Endothelial cell (in vitro differentiated cells): ENCODE results near the gene HSPA14. TPM values are rescaled to one million over a fixed set of nuclear protein-coding genes. Genes with fewer than 3 reads are reported as not detected.
"Not testable (repeated sequence)": the region's sequence is repeated elsewhere in the genome, so short reads cannot be mapped to it uniquely, and the experiment has no call there.

ENCODE experiments used
- DNase-seq: peaks from one replicate; pipeline ENCODE4 v3.0.0; 2021; ENCODE audit warnings: low spot score
- H3K27ac Mint-ChIP-seq: one replicate; pipeline ENCODE4 v1.8.0; 2021; ENCODE audit warnings: mixed read lengths, inconsistent platforms; ENCODE audit not compliant: unreplicated experiment
- H3K27me3 Mint-ChIP-seq: one replicate; pipeline ENCODE4 v1.8.0; 2021; ENCODE audit warnings: mild to moderate bottlenecking, moderate library complexity, mixed read lengths, inconsistent platforms; ENCODE audit not compliant: unreplicated experiment
- H3K36me3 Mint-ChIP-seq: one replicate; pipeline ENCODE4 v1.8.0; 2021; ENCODE audit warnings: mild to moderate bottlenecking, low read depth, mixed read lengths, inconsistent platforms; ENCODE audit not compliant: unreplicated experiment
- H3K4me1 Mint-ChIP-seq: one replicate; pipeline ENCODE4 v1.8.0; 2021; ENCODE audit warnings: mild to moderate bottlenecking, mixed read lengths, inconsistent platforms; ENCODE audit not compliant: unreplicated experiment
- H3K4me3 Mint-ChIP-seq: one replicate; pipeline ENCODE4 v1.8.0; 2021; ENCODE audit warnings: mild to moderate bottlenecking, mixed read lengths, inconsistent platforms; ENCODE audit not compliant: unreplicated experiment
- H3K9me3 Mint-ChIP-seq: one replicate; pipeline ENCODE4 v1.8.0; 2021; ENCODE audit warnings: mixed read lengths, inconsistent platforms; ENCODE audit not compliant: unreplicated experiment
- total RNA-seq: library from RNA; stranded (reverse); fragmentation: NEBNext Ultra II Directional; extraction: Animal tissue kit (Norgen Biotek cat#: 25700); gene quantifications from one replicate; pipeline ENCODE4 v1.2.1, GENCODE V29; 2021; ENCODE audit not compliant: unreplicated experiment
- TF ChIP-seq, protein P1 (sequence below): fragments of 200-600 bp; sonication (generic); IDR thresholded peaks from one replicate; pipeline ENCODE4 v1.5.0; 2021; ENCODE audit warnings: antibody characterized with exemption; ENCODE audit not compliant: unreplicated experiment

Gene HSPA14
- total RNA-seq, 1 donor from 2014 or later = 14.2 TPM

DNA sequence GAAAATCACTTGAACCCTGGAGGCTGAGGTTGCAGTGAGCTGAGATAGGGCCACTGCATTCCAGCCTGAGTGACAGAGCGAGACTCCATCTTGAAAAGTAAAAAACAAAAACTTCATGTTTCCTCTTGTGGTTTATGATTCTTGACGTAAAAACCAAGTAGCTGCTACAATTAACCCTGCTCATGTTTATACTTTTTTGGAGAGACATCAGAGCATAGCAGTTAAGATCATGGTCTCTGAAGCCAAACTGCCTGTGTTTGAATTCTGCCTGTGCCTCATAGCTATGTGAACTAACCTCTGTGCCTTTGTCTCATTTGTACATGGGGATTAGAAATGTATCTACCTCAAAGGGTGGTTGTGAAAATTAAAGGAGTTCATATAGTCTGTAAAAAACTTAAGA, 67.8 kb downstream of the HSPA14 start:
- H3K9me3 Mint-ChIP-seq = no peaks in the 10 kb centered on the region
- no peak overlapping the region for H3K27ac Mint-ChIP-seq
- TF ChIP-seq, protein P1, sequence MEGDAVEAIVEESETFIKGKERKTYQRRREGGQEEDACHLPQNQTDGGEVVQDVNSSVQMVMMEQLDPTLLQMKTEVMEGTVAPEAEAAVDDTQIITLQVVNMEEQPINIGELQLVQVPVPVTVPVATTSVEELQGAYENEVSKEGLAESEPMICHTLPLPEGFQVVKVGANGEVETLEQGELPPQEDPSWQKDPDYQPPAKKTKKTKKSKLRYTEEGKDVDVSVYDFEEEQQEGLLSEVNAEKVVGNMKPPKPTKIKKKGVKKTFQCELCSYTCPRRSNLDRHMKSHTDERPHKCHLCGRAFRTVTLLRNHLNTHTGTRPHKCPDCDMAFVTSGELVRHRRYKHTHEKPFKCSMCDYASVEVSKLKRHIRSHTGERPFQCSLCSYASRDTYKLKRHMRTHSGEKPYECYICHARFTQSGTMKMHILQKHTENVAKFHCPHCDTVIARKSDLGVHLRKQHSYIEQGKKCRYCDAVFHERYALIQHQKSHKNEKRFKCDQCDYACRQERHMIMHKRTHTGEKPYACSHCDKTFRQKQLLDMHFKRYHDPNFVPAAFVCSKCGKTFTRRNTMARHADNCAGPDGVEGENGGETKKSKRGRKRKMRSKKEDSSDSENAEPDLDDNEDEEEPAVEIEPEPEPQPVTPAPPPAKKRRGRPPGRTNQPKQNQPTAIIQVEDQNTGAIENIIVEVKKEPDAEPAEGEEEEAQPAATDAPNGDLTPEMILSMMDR = no peak
- H3K4me1 Mint-ChIP-seq = peaks cover 6% of the 10 kb centered on the region
- peaks cover 2% of the 10 kb centered on the region for H3K27me3 Mint-ChIP-seq
- DNase-seq = no peak
- no peak overlapping the region for H3K4me3 Mint-ChIP-seq
- H3K36me3 Mint-ChIP-seq = peaks cover 30% of the 10 kb centered on the region

DNA sequence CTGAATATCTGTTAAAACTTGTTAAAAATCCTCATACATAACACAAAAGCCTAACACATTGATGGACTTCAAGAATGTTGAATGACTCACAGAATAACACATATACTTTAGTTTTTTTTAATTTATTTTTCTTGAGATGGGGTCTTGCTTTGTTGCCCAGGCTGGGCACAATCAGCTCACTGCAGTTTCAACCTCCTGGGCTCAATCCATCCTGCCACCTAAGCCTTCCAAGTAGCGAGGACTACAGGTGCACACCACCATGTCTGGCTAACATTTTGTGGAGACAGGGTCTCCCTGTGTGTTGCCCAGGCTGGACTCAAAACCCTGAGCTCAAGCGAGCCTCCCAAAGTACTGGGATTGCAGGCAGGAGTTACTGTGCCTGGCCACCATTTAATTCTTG, 68.7 kb downstream of the HSPA14 start:
- TF ChIP-seq, protein P1 = no peak
- H3K27me3 Mint-ChIP-seq = peaks cover 2% of the 10 kb centered on the region
- H3K9me3 Mint-ChIP-seq = no peaks in the 10 kb centered on the region
- peaks cover 39% of the 10 kb centered on the region for H3K36me3 Mint-ChIP-seq
- no peak for DNase-seq
- H3K4me3 Mint-ChIP-seq = no peak overlapping the region
- peaks cover 6% of the 10 kb centered on the region for H3K4me1 Mint-ChIP-seq
- no peak overlapping the region for H3K27ac Mint-ChIP-seq

DNA sequence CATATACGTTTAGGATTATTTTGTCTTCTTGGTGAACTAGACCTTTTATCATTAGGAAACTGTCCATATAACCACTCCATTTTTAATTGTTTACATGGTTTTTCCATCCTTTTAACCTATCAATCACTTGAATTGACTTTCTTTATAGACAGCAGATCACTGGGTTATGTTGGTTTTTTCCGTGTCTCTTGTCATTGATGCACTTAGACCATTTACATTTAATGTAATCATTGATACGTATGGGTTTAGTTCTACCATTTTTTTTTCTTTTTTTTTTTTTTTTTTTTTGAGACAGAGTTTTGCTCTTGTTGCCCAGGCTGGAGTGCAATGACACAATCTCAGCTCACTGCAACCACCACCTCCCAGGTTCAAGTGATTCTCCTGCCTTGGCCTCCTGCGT, 69.5 kb downstream of the HSPA14 start:
- DNase-seq, H3K4me1 Mint-ChIP-seq, H3K27ac Mint-ChIP-seq, H3K9me3 Mint-ChIP-seq, H3K27me3 Mint-ChIP-seq, H3K4me3 Mint-ChIP-seq: not testable (repeated sequence)
- peaks cover 44% of the 10 kb centered on the region for H3K36me3 Mint-ChIP-seq

DNA sequence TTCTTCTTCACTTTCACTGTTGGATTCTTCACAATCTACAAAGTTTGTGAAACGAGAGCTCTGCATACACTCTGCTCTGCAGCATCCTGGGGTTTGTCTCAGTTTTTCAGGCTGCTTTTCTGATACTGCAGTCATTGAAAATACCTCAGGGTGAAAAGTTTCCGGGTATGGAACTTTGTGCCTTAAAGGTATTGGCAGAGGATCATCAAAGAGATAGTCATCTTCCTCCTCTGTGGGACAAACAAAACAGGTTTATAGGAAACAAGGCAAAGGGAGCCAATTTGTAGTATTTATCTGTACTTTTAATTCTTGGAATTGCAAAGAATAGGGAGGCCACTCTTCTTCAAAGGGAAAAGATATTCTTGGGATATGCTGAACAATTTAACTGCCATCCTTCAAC, 71.0 kb downstream of the HSPA14 start:
- peaks cover 54% of the 10 kb centered on the region for H3K36me3 Mint-ChIP-seq
- peaks cover 6% of the 10 kb centered on the region for H3K4me1 Mint-ChIP-seq
- TF ChIP-seq, protein P1 = no peak
- H3K27ac Mint-ChIP-seq = no peak overlapping the region
- no peaks in the 10 kb centered on the region for H3K9me3 Mint-ChIP-seq
- no peak overlapping the region for H3K4me3 Mint-ChIP-seq
- peaks cover 2% of the 10 kb centered on the region for H3K27me3 Mint-ChIP-seq
- no peak for DNase-seq

DNA sequence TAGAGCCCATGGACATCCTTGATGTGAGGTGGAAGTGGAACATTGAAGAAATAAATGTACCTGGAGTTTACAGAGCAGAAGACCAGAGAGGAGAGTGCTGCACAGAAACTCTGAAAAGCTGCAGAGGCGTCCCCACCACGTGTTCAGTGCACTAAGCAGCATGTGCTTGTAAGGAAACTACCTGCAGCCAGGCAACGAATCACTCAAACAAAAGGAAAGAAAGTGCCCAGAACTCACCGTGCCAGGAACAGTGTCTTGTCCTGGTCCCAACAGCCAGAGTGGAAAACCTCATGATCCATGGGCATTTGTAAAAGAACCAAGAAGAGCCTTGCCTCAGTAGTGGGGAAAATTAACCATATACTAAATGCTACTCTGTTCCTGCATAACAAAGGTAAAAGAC, 72.8 kb downstream of the HSPA14 start:
- DNase-seq = no peak
- peaks cover 68% of the 10 kb centered on the region for H3K36me3 Mint-ChIP-seq
- peaks cover 6% of the 10 kb centered on the region for H3K4me1 Mint-ChIP-seq
- TF ChIP-seq, protein P1 = no peak
- H3K4me3 Mint-ChIP-seq = no peak overlapping the region
- H3K27ac Mint-ChIP-seq = no peak overlapping the region
- H3K27me3 Mint-ChIP-seq = peaks cover 2% of the 10 kb centered on the region
- no peaks in the 10 kb centered on the region for H3K9me3 Mint-ChIP-seq

DNA sequence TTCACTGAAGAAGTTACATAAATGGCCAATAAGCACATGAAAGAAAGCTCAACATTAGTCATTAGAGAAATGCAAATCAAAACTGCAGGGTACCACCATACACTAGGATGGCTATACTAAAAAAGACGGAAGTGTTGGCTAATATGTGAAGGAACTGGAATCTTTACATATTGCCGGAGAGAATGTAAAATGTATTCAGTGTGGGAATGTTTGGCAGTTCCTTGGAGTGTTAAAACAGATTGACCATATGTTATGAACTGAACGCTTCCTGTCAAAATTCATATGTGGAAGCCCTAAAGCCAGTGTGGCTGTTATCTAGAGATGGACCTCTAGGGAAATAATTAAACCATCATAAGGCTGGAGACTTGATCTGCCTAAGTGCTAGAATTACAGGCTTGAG, 73.7 kb downstream of the HSPA14 start:
- H3K27ac Mint-ChIP-seq = no peak overlapping the region
- TF ChIP-seq, protein P1 = no peak
- H3K9me3 Mint-ChIP-seq = no peaks in the 10 kb centered on the region
- peaks cover 73% of the 10 kb centered on the region for H3K36me3 Mint-ChIP-seq
- DNase-seq = no peak
- H3K4me1 Mint-ChIP-seq = peaks cover 6% of the 10 kb centered on the region
- no peak overlapping the region for H3K4me3 Mint-ChIP-seq
- peaks cover 2% of the 10 kb centered on the region for H3K27me3 Mint-ChIP-seq
